ENCODE measurements around the gene ROR1. TPM values are rescaled to one million over a fixed set of nuclear protein-coding genes. Genes with fewer than 3 reads are reported as not detected.

Gene ROR1
- total and polyA plus RNA-seq, 9 donors: 7.2 to 22.4 (median 11.4) TPM

GRCh38 chr1:64074767-64075166, 300.9 kb downstream of the ROR1 start:
- WGBS (ENCODE audit: insufficient coverage): no CpG with 5 or more reads among the region's 4 CpGs
- Histone ChIP-seq H3K4me1 (ENCODE audit: control insufficient read depth, insufficient read depth, low read length) (no peaks in the 10 kb centered on the region), H3K9me3 (replicated peaks; ENCODE audit: control insufficient read depth, low read depth, low read length) (no peaks in the 10 kb centered on the region), H3K27ac (ENCODE audit: low read length) (no peak overlapping the region), H3K4me3 (ENCODE audit: low read length) (no peak overlapping the region), H3K27me3 (ENCODE audit: control insufficient read depth, insufficient read depth, low read length) (no peaks in the 10 kb centered on the region), H3K36me3 (ENCODE audit: control insufficient read depth, insufficient read depth, low read length) (no peaks in the 10 kb centered on the region)
- no peak for DNase-seq

DNA sequence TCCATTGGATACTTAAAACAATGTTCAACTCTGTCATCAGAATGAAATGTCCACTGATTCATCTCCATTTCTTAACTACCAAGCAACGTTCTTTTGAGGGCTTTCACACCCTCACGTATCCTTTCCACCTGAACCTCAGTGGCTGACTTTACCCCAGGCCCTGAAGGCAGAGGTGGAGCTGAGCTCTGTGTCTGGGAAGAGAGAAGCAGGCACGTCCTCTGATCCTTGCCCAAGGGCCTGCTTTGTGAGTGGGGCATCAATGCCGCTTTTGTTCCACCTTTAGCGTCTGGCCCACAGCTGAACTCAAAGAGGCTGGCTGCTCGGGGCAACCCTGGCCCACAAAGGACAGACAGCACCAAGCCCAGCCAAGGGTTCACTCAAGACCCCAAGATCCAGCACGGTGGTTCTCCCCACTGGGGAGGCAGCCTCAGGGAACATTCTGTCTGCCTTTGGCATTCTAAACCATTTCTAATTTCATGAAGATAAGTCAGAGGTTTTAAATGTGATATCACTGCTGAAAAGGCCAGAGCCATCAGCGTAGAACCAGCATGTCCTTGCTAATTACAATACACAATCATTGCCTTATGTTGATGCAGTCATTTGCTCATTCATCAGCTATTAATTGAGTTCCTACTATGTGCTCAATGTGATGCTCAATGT, 303.6 kb downstream of the ROR1 start:
- no peaks in the 10 kb centered on the region for H3K27me3 ChIP-seq (ENCODE audit: control insufficient read depth, insufficient read depth, low read length)
- no peaks in the 10 kb centered on the region for H3K4me1 ChIP-seq (ENCODE audit: control insufficient read depth, insufficient read depth, low read length)
- 100% methylated on average over 3 of the region's 8 CpGs for WGBS (ENCODE audit: insufficient coverage)
- no peaks in the 10 kb centered on the region for H3K9me3 ChIP-seq (replicated peaks; ENCODE audit: control insufficient read depth, low read depth, low read length)
- no peak for DNase-seq
- H3K27ac ChIP-seq (ENCODE audit: low read length): no peak overlapping the region
- H3K36me3 ChIP-seq (ENCODE audit: control insufficient read depth, insufficient read depth, low read length): no peaks in the 10 kb centered on the region
- H3K4me3 ChIP-seq (ENCODE audit: low read length): no peak overlapping the region

- no peaks in the 10 kb centered on the region for H3K27me3 ChIP-seq (ENCODE audit: control insufficient read depth, insufficient read depth, low read length)
- no peak overlapping the region for H3K4me3 ChIP-seq (ENCODE audit: low read length)
- H3K27ac ChIP-seq (ENCODE audit: low read length): no peak overlapping the region
- no peak for DNase-seq
- no peaks in the 10 kb centered on the region for H3K4me1 ChIP-seq (ENCODE audit: control insufficient read depth, insufficient read depth, low read length)
- no peaks in the 10 kb centered on the region for H3K9me3 ChIP-seq (replicated peaks; ENCODE audit: control insufficient read depth, low read depth, low read length)
- WGBS (ENCODE audit: insufficient coverage): no CpG with 5 or more reads among the region's 3 CpGs
- no peaks in the 10 kb centered on the region for H3K36me3 ChIP-seq (ENCODE audit: control insufficient read depth, insufficient read depth, low read length)
These were observed 307.2 kb downstream of the ROR1 start for GRCh38 chr1:64080941-64081562.

GRCh38 chr1:64082459-64082858, 308.6 kb downstream of the ROR1 start:
- Histone ChIP-seq H3K4me1 (ENCODE audit: control insufficient read depth, insufficient read depth, low read length) (no peaks in the 10 kb centered on the region), H3K4me3 (ENCODE audit: low read length) (no peak overlapping the region), H3K27me3 (ENCODE audit: control insufficient read depth, insufficient read depth, low read length) (no peaks in the 10 kb centered on the region), H3K27ac (ENCODE audit: low read length) (no peak overlapping the region), H3K36me3 (ENCODE audit: control insufficient read depth, insufficient read depth, low read length) (no peaks in the 10 kb centered on the region), H3K9me3 (replicated peaks; ENCODE audit: control insufficient read depth, low read depth, low read length) (no peaks in the 10 kb centered on the region)
- WGBS (ENCODE audit: insufficient coverage): 84% methylated on average over 3 of the region's 3 CpGs
- no peak for DNase-seq

DNA sequence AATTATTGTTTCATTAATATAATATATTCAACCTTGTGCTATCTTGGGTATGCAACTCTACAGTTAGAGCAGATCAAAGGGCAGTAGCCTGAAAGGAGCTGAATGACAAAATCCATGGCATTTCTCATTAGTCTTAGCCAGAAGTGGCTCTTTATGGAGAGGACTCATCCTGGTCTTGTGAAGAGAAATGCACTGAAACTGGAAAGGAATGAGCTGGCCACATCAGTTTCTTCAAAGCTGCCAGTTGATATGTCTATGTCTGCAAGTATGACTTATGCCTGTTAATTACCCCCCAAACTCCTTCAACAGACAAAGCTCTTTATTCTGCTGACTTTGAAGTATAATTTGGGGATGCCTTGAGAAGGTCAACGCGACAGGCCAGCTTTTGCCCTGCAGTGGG, 310.6 kb downstream of the ROR1 start:
- no peaks in the 10 kb centered on the region for H3K9me3 ChIP-seq (replicated peaks; ENCODE audit: control insufficient read depth, low read depth, low read length)
- H3K4me3 ChIP-seq (ENCODE audit: low read length): no peak overlapping the region
- H3K4me1 ChIP-seq (ENCODE audit: control insufficient read depth, insufficient read depth, low read length): no peaks in the 10 kb centered on the region
- WGBS (ENCODE audit: insufficient coverage): no CpG with 5 or more reads among the region's 2 CpGs
- no peak for DNase-seq
- no peak overlapping the region for H3K27ac ChIP-seq (ENCODE audit: low read length)
- no peaks in the 10 kb centered on the region for H3K36me3 ChIP-seq (ENCODE audit: control insufficient read depth, insufficient read depth, low read length)
- no peaks in the 10 kb centered on the region for H3K27me3 ChIP-seq (ENCODE audit: control insufficient read depth, insufficient read depth, low read length)

DNA sequence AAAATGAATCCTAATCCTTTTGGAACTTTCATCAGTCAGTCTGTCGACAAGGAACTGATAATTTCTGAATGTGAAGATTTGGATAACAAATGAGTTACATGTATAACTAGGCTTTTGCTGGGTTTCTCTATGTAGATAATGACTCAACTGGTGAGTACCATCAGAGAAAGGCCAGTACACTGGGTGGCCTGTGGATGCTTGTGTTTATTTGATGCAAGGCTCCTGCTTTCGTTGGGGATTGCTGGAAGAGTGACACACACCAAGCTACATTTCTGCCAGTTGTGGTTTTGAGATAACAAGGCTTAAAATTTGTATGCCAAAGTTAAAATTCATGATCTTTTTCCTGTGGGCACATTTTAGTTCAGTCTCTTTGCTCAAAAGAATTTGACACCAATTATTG, 314.0 kb downstream of the ROR1 start:
- Histone ChIP-seq H3K27ac (ENCODE audit: low read length) (no peak overlapping the region), H3K27me3 (ENCODE audit: control insufficient read depth, insufficient read depth, low read length) (no peaks in the 10 kb centered on the region), H3K4me3 (ENCODE audit: low read length) (no peak overlapping the region), H3K4me1 (ENCODE audit: control insufficient read depth, insufficient read depth, low read length) (no peaks in the 10 kb centered on the region), H3K36me3 (ENCODE audit: control insufficient read depth, insufficient read depth, low read length) (no peaks in the 10 kb centered on the region), H3K9me3 (replicated peaks; ENCODE audit: control insufficient read depth, low read depth, low read length) (no peaks in the 10 kb centered on the region)
- WGBS (ENCODE audit: insufficient coverage): 71% methylated on average over 1 of the region's 2 CpGs
- DNase-seq: no peak

DNA sequence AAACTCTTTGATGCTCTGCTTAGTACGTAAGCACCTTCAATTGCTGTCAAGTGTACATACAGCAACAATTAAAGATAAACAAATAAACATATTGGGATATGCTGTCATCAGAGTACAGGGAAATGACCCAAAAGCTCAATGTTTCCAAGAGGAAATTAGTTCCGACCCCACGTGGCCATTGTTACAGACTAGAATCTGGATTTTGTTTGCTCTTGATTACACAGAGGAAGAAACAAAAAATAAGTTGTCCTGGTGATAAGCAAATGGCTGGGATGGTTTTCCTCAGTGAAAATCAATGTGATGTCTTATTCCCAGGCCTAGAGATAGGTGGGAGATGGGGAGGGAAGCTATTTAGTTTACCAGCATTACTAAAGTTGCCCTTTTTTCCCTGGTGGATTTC, 316.6 kb downstream of the ROR1 start:
- Histone ChIP-seq H3K36me3 (ENCODE audit: control insufficient read depth, insufficient read depth, low read length) (no peaks in the 10 kb centered on the region), H3K9me3 (replicated peaks; ENCODE audit: control insufficient read depth, low read depth, low read length) (no peaks in the 10 kb centered on the region), H3K4me1 (ENCODE audit: control insufficient read depth, insufficient read depth, low read length) (no peaks in the 10 kb centered on the region), H3K27ac (ENCODE audit: low read length) (no peak overlapping the region), H3K4me3 (ENCODE audit: low read length) (no peak overlapping the region), H3K27me3 (ENCODE audit: control insufficient read depth, insufficient read depth, low read length) (no peaks in the 10 kb centered on the region)
- whole genome bisulfite sequencing (ENCODE audit: insufficient coverage): 56% methylated on average over 2 of the region's 3 CpGs
- peak; percentile 50 for DNase-seq

DNA sequence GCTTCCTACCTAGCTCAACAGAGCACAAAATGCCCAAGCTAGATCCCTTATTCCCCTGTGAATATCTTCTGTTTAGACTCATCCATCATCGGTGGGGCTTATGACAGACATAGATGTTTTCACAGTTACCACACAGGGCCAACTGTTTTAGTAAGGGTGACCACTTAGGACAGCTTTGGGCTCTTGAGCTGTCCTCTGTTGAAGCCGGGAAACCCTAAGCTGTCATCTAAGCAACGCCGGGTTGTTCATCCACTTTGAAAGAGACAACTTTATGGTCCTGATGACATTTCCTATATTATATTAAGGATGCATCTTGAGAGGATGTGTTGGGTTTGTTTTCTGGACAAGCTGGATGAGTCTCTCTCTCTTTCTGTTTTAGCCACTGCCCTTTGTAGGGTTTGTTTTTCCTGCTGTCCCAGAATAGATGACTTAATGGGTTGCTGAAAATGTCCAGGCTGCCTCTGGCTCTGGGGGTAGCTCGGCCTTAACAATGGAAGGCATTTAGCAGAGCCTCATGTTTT, 319.1 kb downstream of the ROR1 start:
- no peak for DNase-seq
- H3K36me3 ChIP-seq (ENCODE audit: control insufficient read depth, insufficient read depth, low read length): no peaks in the 10 kb centered on the region
- WGBS (ENCODE audit: insufficient coverage): 80% methylated on average over 1 of the region's 5 CpGs

GRCh38 chr1:64093941-64094340, 320.1 kb downstream of the ROR1 start:
- DNase-seq: no peak
- Histone ChIP-seq H3K9me3 (replicated peaks; ENCODE audit: control insufficient read depth, low read depth, low read length) (no peaks in the 10 kb centered on the region), H3K27ac (ENCODE audit: low read length) (no peak overlapping the region), H3K4me1 (ENCODE audit: control insufficient read depth, insufficient read depth, low read length) (peaks cover 3% of the 10 kb centered on the region), H3K4me3 (ENCODE audit: low read length) (no peak overlapping the region), H3K27me3 (ENCODE audit: control insufficient read depth, insufficient read depth, low read length) (no peaks in the 10 kb centered on the region), H3K36me3 (ENCODE audit: control insufficient read depth, insufficient read depth, low read length) (no peaks in the 10 kb centered on the region)

More for the DNA sequence above, 319.1 kb downstream of the ROR1 start:
- H3K9me3 ChIP-seq (replicated peaks; ENCODE audit: control insufficient read depth, low read depth, low read length): no peaks in the 10 kb centered on the region
- no peak overlapping the region for H3K27ac ChIP-seq (ENCODE audit: low read length)
- no peaks in the 10 kb centered on the region for H3K4me1 ChIP-seq (ENCODE audit: control insufficient read depth, insufficient read depth, low read length)
- H3K27me3 ChIP-seq (ENCODE audit: control insufficient read depth, insufficient read depth, low read length): no peaks in the 10 kb centered on the region
- no peak overlapping the region for H3K4me3 ChIP-seq (ENCODE audit: low read length)

- no peak overlapping the region for H3K27ac ChIP-seq (ENCODE audit: low read length)
- H3K4me1 ChIP-seq (ENCODE audit: control insufficient read depth, insufficient read depth, low read length): peaks cover 3% of the 10 kb centered on the region
- no peaks in the 10 kb centered on the region for H3K9me3 ChIP-seq (replicated peaks; ENCODE audit: control insufficient read depth, low read depth, low read length)
- H3K36me3 ChIP-seq (ENCODE audit: control insufficient read depth, insufficient read depth, low read length): no peaks in the 10 kb centered on the region
- H3K4me3 ChIP-seq (ENCODE audit: low read length): no peak overlapping the region
- no peaks in the 10 kb centered on the region for H3K27me3 ChIP-seq (ENCODE audit: control insufficient read depth, insufficient read depth, low read length)
- no peak for DNase-seq
- WGBS (ENCODE audit: insufficient coverage): no CpG with 5 or more reads among the region's 1 CpG
These were observed 322.0 kb downstream of the ROR1 start for GRCh38 chr1:64095832-64096231.
